ENCODE results near the gene QSOX1. TPM values are rescaled to one million over a fixed set of nuclear protein-coding genes. Genes with fewer than 3 reads are reported as not detected.

QSOX1 gene
- total RNA-seq, 4 donors from 2014 or later = 109 to 124 (median 119) TPM

GRCh38 chr1:180195916-180196315 lies 41.2 kb downstream of the QSOX1 start:
- TF ChIP-seq CTCF (IDR thresholded peaks at IDR 0.05) (no peak), POLR2AphosphoS5 (IDR thresholded peaks at IDR 0.05) (no peak)
- no peak for DNase-seq
- peaks cover 0 to 9% (median 3%) of the 10 kb centered on the region in 4 donors for H3K36me3 ChIP-seq
- no peaks in the 10 kb centered on the region for H3K9me3 ChIP-seq
- intact Hi-C loops (cut with DNase I; ENCODE audit: low total_unique reads) (no loop called here), in situ Hi-C loops (cut with MboI; ENCODE audit: low pct_ligation_motif_present in 1 of 4, low pct_unique_long_range_greater_than_20kb in 1 of 4, low sequenced_read_pairs in 3 of 4) (no loop called here)
- H3K4me1 ChIP-seq = peaks cover 0 to 8% (median 4%) of the 10 kb centered on the region in 4 donors
- WGBS, 2 donors (ENCODE audit: low coverage in 1 of 2) = 92% methylated on average over 9 of the region's 9 CpGs; no CpG with 5 or more reads in 1 of the 2 donors
- no peaks in the 10 kb centered on the region for H3K27me3 ChIP-seq
- H3K27ac ChIP-seq = no peak overlapping the region
- no peak overlapping the region for H3K4me3 ChIP-seq

- Histone ChIP-seq H3K27ac (no peak overlapping the region), H3K27me3 (no peaks in the 10 kb centered on the region), H3K9me3 (no peaks in the 10 kb centered on the region), H3K4me3 (no peak overlapping the region), H3K4me1 (peaks cover 0 to 8% (median 4%) of the 10 kb centered on the region in 4 donors), H3K36me3 (peaks cover 0 to 6% (median under 1%) of the 10 kb centered on the region in 4 donors)
- DNase-seq = no peak
- in situ Hi-C loops (cut with MboI; ENCODE audit: low pct_ligation_motif_present in 1 of 4, low pct_unique_long_range_greater_than_20kb in 1 of 4, low sequenced_read_pairs in 3 of 4) = no loop called here
- WGBS, 2 donors (ENCODE audit: low coverage in 1 of 2) = 93% methylated on average over 17 of the region's 17 CpGs; no CpG with 5 or more reads in 1 of the 2 donors
- intact Hi-C loops (cut with DNase I; ENCODE audit: low total_unique reads) = no loop called here
- TF ChIP-seq CTCF (IDR thresholded peaks at IDR 0.05) (no peak), POLR2A (IDR thresholded peaks at IDR 0.05) (no peak), POLR2AphosphoS5 (IDR thresholded peaks at IDR 0.05) (no peak)
Observed at GRCh38 chr1:180196436-180197003, 41.9 kb downstream of the QSOX1 start.

- H3K27me3 ChIP-seq = no peaks in the 10 kb centered on the region
- no peak overlapping the region for H3K4me3 ChIP-seq
- H3K27ac ChIP-seq = no peak overlapping the region
- in situ Hi-C loops (cut with MboI; ENCODE audit: low pct_ligation_motif_present in 1 of 4, low pct_unique_long_range_greater_than_20kb in 1 of 4, low sequenced_read_pairs in 3 of 4) = no loop called here
- TF ChIP-seq EP300 (IDR thresholded peaks at IDR 0.05; ENCODE audit: low read depth) = no peak
- no peak for TF ChIP-seq CTCF (IDR thresholded peaks at IDR 0.05)
- 75 to 100% methylated on average over 2 to 5 of the region's 5 CpGs for WGBS, 2 donors (ENCODE audit: low coverage in 1 of 2)
- intact Hi-C loops (cut with DNase I; ENCODE audit: low total_unique reads) = no loop called here
- DNase-seq = no peak
- no peaks in the 10 kb centered on the region for H3K9me3 ChIP-seq
- peaks cover 0 to 8% (median 4%) of the 10 kb centered on the region in 4 donors for H3K4me1 ChIP-seq
- peaks cover 0 to 6% (median 0%) of the 10 kb centered on the region in 4 donors for H3K36me3 ChIP-seq
Observed at GRCh38 chr1:180197231-180197630, 42.6 kb downstream of the QSOX1 start.

- intact Hi-C loops (cut with DNase I; ENCODE audit: low total_unique reads) = no loop called here
- TF ChIP-seq POLR2A (IDR thresholded peaks at IDR 0.05) = no peak
- no peak for DNase-seq
- in situ Hi-C loops (cut with MboI; ENCODE audit: low pct_ligation_motif_present in 1 of 4, low pct_unique_long_range_greater_than_20kb in 1 of 4, low sequenced_read_pairs in 3 of 4) = no loop called here
- H3K9me3 ChIP-seq = no peaks in the 10 kb centered on the region
- no peaks in the 10 kb centered on the region for H3K27me3 ChIP-seq
- WGBS, 2 donors (ENCODE audit: low coverage in 1 of 2) = 67% methylated on average over 4 of the region's 4 CpGs; no CpG with 5 or more reads in 1 of the 2 donors
- peaks cover 0 to 8% (median 4%) of the 10 kb centered on the region in 4 donors for H3K4me1 ChIP-seq
- no peak overlapping the region for H3K4me3 ChIP-seq
- H3K27ac ChIP-seq = no peak overlapping the region
- peaks cover 0 to 6% (median 0%) of the 10 kb centered on the region in 4 donors for H3K36me3 ChIP-seq
Observed at GRCh38 chr1:180198196-180198595, 43.5 kb downstream of the QSOX1 start.

GRCh38 chr1:180198611-180199010 lies 43.9 kb downstream of the QSOX1 start:
- intact Hi-C loops (cut with DNase I; ENCODE audit: low total_unique reads) = no loop called here
- peaks cover 0 to 6% (median 0%) of the 10 kb centered on the region in 4 donors for H3K36me3 ChIP-seq

More at GRCh38 chr1:180198611-180199010, 43.9 kb downstream of the QSOX1 start:
- TF ChIP-seq EP300 (IDR thresholded peaks at IDR 0.05; ENCODE audit: low read depth) (no peak), POLR2A (IDR thresholded peaks at IDR 0.05) (no peak), POLR2AphosphoS5 (IDR thresholded peaks at IDR 0.05) (no peak), CTCF (IDR thresholded peaks at IDR 0.05) (no peak)
- Histone ChIP-seq H3K4me1 (peaks cover 0 to 6% (median 2%) of the 10 kb centered on the region in 4 donors), H3K27ac (no peak overlapping the region), H3K9me3 (no peaks in the 10 kb centered on the region), H3K27me3 (no peaks in the 10 kb centered on the region), H3K4me3 (no peak overlapping the region)
- no peak for DNase-seq
- 87% methylated on average over 5 of the region's 5 CpGs; no CpG with 5 or more reads in 1 of the 2 donors for WGBS, 2 donors (ENCODE audit: low coverage in 1 of 2)
- in situ Hi-C loops (cut with MboI; ENCODE audit: low pct_ligation_motif_present in 1 of 4, low pct_unique_long_range_greater_than_20kb in 1 of 4, low sequenced_read_pairs in 3 of 4) = no loop called here

Data from transverse colon (tissue), 4 donors.